ENCODE data around the gene KIF2A. TPM values are rescaled to one million over a fixed set of nuclear protein-coding genes. Genes with fewer than 3 reads are reported as not detected.

KIF2A gene
- total RNA-seq, 4 donors from 2014 or later, result 36.5 to 45.6 (median 41.9) TPM

- no peak for TF ChIP-seq CTCF (IDR thresholded peaks at IDR 0.05; ENCODE audit: low read depth)
These were observed 8.3 kb downstream of the KIF2A start for GRCh38 chr5:62314213-62314830.

GRCh38 chr5:62315376-62316175 lies 9.6 kb downstream of the KIF2A start:
- no peak for TF ChIP-seq CTCF (IDR thresholded peaks at IDR 0.05; ENCODE audit: low read depth)

- no peak for TF ChIP-seq CTCF (IDR thresholded peaks at IDR 0.05; ENCODE audit: low read depth)
These were observed 10.1 kb downstream of the KIF2A start for GRCh38 chr5:62316176-62316502.

GRCh38 chr5:62317810-62318209 lies 11.8 kb downstream of the KIF2A start:
- TF ChIP-seq CTCF (IDR thresholded peaks at IDR 0.05; ENCODE audit: low read depth), result no peak

GRCh38 chr5:62322484-62322883 lies 16.5 kb downstream of the KIF2A start:
- TF ChIP-seq CTCF (IDR thresholded peaks at IDR 0.05; ENCODE audit: low read depth), result no peak

- no peak for TF ChIP-seq CTCF (IDR thresholded peaks at IDR 0.05; ENCODE audit: low read depth)
These were observed 20.3 kb downstream of the KIF2A start for GRCh38 chr5:62326302-62326701.

GRCh38 chr5:62326702-62327101 lies 20.7 kb downstream of the KIF2A start:
- no peak for TF ChIP-seq CTCF (IDR thresholded peaks at IDR 0.05; ENCODE audit: low read depth)

All from subcutaneous adipose tissue (tissue), 4 donors.